WERI-Rb-1 (cell line): ENCODE results near the gene IQSEC1.

Experiments used
- DNase-seq: peaks from one replicate; pipeline ENCODE4 v3.0.0-alpha.2; 2020
- H3K27ac ChIP-seq: fragments of 250-450 bp; sonication (Bioruptor Pico); 2 replicates; pipeline ENCODE4 v1.5.1; 2020; ENCODE audit warnings: mild to moderate bottlenecking, moderate library complexity
- H3K27me3 ChIP-seq: fragments of 250-450 bp; sonication (Bioruptor Pico); 2 replicates; pipeline ENCODE4 v1.5.1; 2021; ENCODE audit warnings: mild to moderate bottlenecking, low read depth, moderate library complexity; ENCODE audit not compliant: insufficient read depth, severe bottlenecking
- H3K36me3 ChIP-seq: fragments of 250-450 bp; sonication (Bioruptor Pico); 2 replicates; pipeline ENCODE4 v1.5.1; 2020; ENCODE audit warnings: mild to moderate bottlenecking, moderate library complexity
- H3K4me3 ChIP-seq: 2 replicates; pipeline ENCODE4 v1.5.1; 2011; ENCODE audit warnings: low read depth, mild to moderate bottlenecking, control low read depth, low read length
- H3K9me3 ChIP-seq: fragments of 250-450 bp; sonication (Bioruptor Pico); 2 replicates; pipeline ENCODE4 v1.5.1; 2021; ENCODE audit warnings: mild to moderate bottlenecking, moderate library complexity; ENCODE audit not compliant: severe bottlenecking
- TF ChIP-seq, protein P1 (sequence below): IDR thresholded peaks from 2 replicates; pipeline ENCODE4 v1.5.1; 2011; ENCODE audit warnings: low read depth, mild to moderate bottlenecking, control low read depth, inconsistent platforms, low read length

Gene IQSEC1

DNA sequence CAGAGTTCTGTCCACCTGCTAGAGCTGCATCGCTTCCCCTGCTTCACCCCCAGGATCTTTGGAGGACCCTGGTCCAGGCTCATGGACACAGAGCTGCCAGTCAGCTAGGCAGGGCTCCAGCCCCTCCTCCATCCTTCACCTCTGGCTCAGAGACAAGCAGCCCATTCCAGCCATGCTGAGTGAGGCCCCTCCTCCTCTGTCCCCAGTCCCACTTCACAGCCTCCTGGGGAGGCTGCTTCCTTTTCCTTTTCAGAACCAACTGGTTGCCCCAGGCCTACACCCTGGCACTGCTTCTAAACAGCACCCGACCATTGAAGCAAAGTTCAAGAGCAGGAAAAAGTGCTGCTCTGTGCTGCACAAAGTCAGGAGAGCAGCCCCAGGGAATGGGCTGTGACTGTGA lies 22.2 kb downstream of the IQSEC1 start:
- TF ChIP-seq, protein P1, sequence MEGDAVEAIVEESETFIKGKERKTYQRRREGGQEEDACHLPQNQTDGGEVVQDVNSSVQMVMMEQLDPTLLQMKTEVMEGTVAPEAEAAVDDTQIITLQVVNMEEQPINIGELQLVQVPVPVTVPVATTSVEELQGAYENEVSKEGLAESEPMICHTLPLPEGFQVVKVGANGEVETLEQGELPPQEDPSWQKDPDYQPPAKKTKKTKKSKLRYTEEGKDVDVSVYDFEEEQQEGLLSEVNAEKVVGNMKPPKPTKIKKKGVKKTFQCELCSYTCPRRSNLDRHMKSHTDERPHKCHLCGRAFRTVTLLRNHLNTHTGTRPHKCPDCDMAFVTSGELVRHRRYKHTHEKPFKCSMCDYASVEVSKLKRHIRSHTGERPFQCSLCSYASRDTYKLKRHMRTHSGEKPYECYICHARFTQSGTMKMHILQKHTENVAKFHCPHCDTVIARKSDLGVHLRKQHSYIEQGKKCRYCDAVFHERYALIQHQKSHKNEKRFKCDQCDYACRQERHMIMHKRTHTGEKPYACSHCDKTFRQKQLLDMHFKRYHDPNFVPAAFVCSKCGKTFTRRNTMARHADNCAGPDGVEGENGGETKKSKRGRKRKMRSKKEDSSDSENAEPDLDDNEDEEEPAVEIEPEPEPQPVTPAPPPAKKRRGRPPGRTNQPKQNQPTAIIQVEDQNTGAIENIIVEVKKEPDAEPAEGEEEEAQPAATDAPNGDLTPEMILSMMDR: no peak
- no peak for DNase-seq
- no peak overlapping the region for H3K27ac ChIP-seq
- H3K4me3 ChIP-seq: no peak overlapping the region
- no peaks in the 10 kb centered on the region for H3K27me3 ChIP-seq
- no peaks in the 10 kb centered on the region for H3K36me3 ChIP-seq
- H3K9me3 ChIP-seq: no peaks in the 10 kb centered on the region

DNA sequence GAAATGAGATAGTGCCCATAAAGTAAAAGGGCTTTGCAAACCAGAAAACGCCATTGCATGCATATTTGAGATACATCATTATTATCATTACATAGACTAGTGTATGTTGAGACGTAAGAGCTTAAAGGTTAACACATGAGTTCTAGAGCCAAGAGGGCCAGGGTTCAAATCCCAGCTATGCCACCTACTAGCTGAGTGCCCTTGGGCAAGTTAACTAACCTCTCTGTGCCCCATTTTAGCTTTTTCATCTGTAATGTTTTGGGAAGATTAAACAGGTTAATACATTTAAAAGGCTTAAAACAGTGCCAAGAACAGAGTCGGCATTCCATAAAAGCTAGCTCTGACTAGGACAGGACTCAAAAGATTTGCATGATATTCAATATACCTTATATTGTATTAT lies 22.8 kb downstream of the IQSEC1 start:
- TF ChIP-seq, protein P1: no peak
- H3K9me3 ChIP-seq: no peaks in the 10 kb centered on the region
- H3K36me3 ChIP-seq: no peaks in the 10 kb centered on the region
- DNase-seq: no peak
- no peak overlapping the region for H3K27ac ChIP-seq
- no peak overlapping the region for H3K4me3 ChIP-seq
- no peaks in the 10 kb centered on the region for H3K27me3 ChIP-seq

DNA sequence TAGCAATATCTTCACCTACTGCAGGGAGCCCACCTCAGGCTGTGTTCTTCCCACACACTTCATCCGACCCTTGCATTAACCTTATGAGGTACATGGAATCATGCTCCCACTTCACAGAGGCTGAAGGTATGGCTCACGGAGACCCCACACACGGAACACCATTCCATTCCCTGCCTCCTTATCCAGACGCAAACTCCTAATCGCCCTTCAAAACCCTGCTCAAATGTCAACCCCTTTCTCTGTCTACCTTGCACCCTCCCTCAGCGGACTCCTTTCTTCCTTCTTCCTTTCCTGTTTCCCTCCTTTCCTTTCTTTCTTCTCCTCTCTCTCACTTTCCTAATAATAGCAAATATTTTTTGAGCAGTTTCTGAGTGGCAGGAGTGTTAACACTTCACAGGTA lies 23.8 kb downstream of the IQSEC1 start:
- Histone ChIP-seq H3K36me3 (no peaks in the 10 kb centered on the region), H3K27me3 (no peaks in the 10 kb centered on the region), H3K4me3 (no peak overlapping the region), H3K9me3 (no peaks in the 10 kb centered on the region), H3K27ac (no peak overlapping the region)
- no peak for DNase-seq
- TF ChIP-seq, protein P1: no peak

DNA sequence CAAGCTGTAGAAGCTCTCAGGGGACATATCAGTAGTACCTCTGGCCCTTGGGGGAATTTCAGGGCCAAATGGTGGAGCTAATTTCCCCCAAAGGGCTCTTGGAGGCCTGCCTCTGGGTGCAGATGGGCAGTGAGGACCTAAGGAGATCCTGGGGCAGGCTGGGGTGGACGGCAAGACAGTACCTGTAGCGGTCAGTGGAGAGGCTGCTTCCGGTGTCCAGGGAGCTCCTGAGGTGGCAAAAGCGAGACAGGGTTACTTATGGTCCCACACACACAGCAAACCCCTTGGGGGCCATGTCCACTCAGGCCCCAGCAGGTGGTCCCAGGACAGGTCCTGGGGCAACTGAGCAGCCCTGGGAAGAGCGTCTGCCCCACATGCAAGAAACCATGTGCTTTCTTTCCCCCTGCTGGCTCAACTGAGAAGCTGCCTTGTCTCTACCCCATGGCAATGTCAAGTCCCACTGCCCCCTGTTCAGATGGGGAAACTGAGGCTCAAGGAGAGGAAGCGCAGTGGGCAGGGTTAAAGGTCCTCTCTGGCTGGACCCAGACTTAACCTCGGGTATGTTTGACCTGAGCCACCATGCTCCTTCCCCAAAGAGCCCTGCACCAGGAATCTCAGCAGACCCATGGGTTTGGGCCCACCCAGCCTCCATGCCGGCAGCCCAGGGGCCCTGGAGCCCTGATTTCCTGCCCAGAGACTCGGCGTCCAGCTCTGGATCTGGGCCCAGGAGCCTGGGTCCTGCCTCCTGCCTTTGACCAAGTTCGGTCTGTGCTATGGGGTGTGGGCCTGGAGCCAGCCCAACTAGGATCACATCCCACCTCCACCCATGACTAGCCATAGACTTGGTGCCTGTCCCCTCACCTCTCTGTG lies 25.7 kb downstream of the IQSEC1 start:
- Histone ChIP-seq H3K27ac (no peak overlapping the region), H3K4me3 (no peak overlapping the region)

DNA sequence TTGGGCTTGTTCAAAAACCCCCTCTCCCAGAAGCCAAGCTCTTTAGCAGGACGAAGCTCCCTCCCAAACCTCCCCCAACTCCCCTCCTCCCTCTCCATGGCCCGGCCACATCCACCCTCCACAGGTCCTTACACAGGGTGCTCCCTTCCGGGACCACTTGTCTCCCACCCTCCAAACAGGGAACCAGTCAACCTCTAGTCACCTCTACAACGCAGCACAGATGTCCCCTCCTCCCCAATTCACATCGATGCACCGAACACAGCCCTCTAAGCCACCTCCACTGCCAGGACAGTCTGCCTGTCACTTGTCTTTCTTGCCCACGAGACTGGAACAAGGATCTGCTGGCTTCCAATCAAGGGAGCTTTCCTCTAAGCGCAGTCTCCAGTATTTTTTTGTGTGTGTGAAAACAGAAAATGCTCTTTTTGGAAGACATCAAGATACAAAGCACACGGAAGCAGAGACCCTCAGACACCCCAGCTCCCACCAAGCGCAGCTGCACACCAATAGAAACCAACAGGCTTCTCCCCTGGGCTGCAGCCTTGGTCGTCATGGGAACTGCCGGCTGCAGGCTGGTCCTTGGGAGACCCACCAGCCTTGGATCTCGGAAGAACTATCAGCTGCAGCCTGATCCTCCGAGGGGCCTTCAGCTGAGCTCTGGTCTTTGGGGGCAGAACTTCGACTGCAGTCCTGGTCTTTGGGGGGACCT lies 26.5 kb downstream of the IQSEC1 start:
- H3K4me3 ChIP-seq: no peak overlapping the region
- H3K9me3 ChIP-seq: no peaks in the 10 kb centered on the region
- H3K27ac ChIP-seq: peak overlapping the region; percentile 20; the same call in 1 of the 2 replicates
- DNase-seq: no peak
- no peaks in the 10 kb centered on the region for H3K27me3 ChIP-seq
- no peaks in the 10 kb centered on the region for H3K36me3 ChIP-seq
- TF ChIP-seq, protein P1: no peak

More for the DNA sequence above, 25.7 kb downstream of the IQSEC1 start:
- DNase-seq: no peak
- Histone ChIP-seq H3K36me3 (no peaks in the 10 kb centered on the region), H3K9me3 (no peaks in the 10 kb centered on the region), H3K27me3 (no peaks in the 10 kb centered on the region)
- TF ChIP-seq, protein P1: peak; percentile 51
